Measurements from ENCODE around the gene TELO2. TPM values are rescaled to one million over a fixed set of nuclear protein-coding genes. Genes with fewer than 3 reads are reported as not detected.

TELO2 gene
- total RNA-seq, 1 donor from 2014 or later: 110 TPM

- H3K4me3 ChIP-seq: no peak overlapping the region
- peaks cover 77 to 97% of the 10 kb centered on the region in 2 donors for H3K36me3 ChIP-seq
- intact Hi-C loops (cut with DNase I): no loop called here
- DNase-seq (ENCODE audit: low spot score in 2 of 2): no peak
- H3K4me1 ChIP-seq: no peaks in the 10 kb centered on the region
- H3K27ac ChIP-seq: no peak overlapping the region
- H3K27me3 ChIP-seq: no peaks in the 10 kb centered on the region
- H3K9me3 ChIP-seq: no peaks in the 10 kb centered on the region
- TF ChIP-seq, protein P1, sequence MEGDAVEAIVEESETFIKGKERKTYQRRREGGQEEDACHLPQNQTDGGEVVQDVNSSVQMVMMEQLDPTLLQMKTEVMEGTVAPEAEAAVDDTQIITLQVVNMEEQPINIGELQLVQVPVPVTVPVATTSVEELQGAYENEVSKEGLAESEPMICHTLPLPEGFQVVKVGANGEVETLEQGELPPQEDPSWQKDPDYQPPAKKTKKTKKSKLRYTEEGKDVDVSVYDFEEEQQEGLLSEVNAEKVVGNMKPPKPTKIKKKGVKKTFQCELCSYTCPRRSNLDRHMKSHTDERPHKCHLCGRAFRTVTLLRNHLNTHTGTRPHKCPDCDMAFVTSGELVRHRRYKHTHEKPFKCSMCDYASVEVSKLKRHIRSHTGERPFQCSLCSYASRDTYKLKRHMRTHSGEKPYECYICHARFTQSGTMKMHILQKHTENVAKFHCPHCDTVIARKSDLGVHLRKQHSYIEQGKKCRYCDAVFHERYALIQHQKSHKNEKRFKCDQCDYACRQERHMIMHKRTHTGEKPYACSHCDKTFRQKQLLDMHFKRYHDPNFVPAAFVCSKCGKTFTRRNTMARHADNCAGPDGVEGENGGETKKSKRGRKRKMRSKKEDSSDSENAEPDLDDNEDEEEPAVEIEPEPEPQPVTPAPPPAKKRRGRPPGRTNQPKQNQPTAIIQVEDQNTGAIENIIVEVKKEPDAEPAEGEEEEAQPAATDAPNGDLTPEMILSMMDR (IDR thresholded peaks at IDR 0.05): no peak
Measured at GRCh38 chr16:1450218-1450617, 42.9 kb upstream of the TELO2 start.

DNA sequence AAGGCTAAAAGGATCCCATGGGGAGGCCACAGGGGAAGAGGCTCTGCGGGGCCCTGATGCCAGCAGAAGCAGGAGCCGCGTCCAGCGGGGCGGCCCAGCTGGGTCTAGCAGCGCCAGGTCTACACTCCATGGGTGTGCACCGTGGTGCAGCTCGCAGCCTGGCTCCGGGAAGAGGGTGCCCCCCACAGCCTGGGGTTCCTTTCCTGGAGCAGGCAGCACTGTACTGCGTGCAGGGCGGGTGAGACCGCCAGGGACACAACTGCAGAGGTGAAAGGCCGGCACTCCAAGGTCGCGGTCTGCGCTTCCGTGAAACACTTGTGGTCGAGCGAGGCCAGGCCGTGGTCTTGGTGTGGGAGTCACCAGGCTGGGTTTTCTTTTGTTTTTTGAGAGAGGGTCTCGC lies 42.3 kb upstream of the TELO2 start:
- H3K9me3 ChIP-seq: no peaks in the 10 kb centered on the region
- intact Hi-C loops (cut with DNase I): no loop called here
- peaks cover 83 to 100% of the 10 kb centered on the region in 2 donors for H3K36me3 ChIP-seq
- no peak for DNase-seq (ENCODE audit: low spot score in 2 of 2)
- no peaks in the 10 kb centered on the region for H3K4me1 ChIP-seq
- TF ChIP-seq, protein P1 (IDR thresholded peaks at IDR 0.05): no peak
- H3K27ac ChIP-seq: no peak overlapping the region
- no peaks in the 10 kb centered on the region for H3K27me3 ChIP-seq
- no peak overlapping the region for H3K4me3 ChIP-seq

- Histone ChIP-seq H3K4me3 (no peak overlapping the region), H3K4me1 (no peaks in the 10 kb centered on the region), H3K27ac (no peak overlapping the region), H3K36me3 (peaks cover 83 to 94% of the 10 kb centered on the region in 2 donors), H3K9me3 (no peaks in the 10 kb centered on the region), H3K27me3 (no peaks in the 10 kb centered on the region)
- intact Hi-C loops (cut with DNase I): no loop called here
- no peak for DNase-seq (ENCODE audit: low spot score in 2 of 2)
- TF ChIP-seq, protein P1 (IDR thresholded peaks at IDR 0.05): no peak
Measured at GRCh38 chr16:1451702-1452392, 41.3 kb upstream of the TELO2 start.

DNA sequence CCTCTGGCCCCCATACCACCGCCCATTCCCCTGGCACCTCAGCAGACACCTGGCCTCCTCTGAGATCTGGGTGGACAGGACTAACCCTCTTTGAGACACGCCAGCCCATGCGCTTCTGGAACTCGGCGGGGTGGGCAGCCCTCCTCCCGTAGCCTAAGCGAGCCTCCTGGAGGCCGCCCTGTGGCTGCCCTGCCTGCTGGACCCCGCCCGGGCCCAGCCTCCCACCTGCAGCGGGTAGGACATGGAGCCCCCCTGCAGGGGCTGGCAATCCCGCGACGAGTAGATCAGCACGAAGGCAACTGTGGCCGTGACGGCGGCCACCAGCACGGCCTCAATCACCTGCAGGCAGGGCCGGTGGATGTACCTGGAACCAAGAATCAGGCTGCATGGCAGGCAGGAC lies 40.6 kb upstream of the TELO2 start:
- H3K27ac ChIP-seq: no peak overlapping the region
- DNase-seq (ENCODE audit: low spot score in 2 of 2): no peak
- intact Hi-C loops (cut with DNase I): no loop called here
- no peaks in the 10 kb centered on the region for H3K4me1 ChIP-seq
- peaks cover 82 to 92% of the 10 kb centered on the region in 2 donors for H3K36me3 ChIP-seq
- H3K4me3 ChIP-seq: no peak overlapping the region
- no peaks in the 10 kb centered on the region for H3K27me3 ChIP-seq
- H3K9me3 ChIP-seq: no peaks in the 10 kb centered on the region
- TF ChIP-seq, protein P1 (IDR thresholded peaks at IDR 0.05): no peak

GRCh38 chr16:1453316-1453715 lies 39.8 kb upstream of the TELO2 start:
- intact Hi-C loops (cut with DNase I): no loop called here
- peaks cover 81 to 90% of the 10 kb centered on the region in 2 donors for H3K36me3 ChIP-seq
- TF ChIP-seq, protein P1 (IDR thresholded peaks at IDR 0.05): no peak

More at GRCh38 chr16:1453316-1453715, 39.8 kb upstream of the TELO2 start:
- H3K4me1 ChIP-seq: no peaks in the 10 kb centered on the region
- no peak overlapping the region for H3K27ac ChIP-seq
- no peaks in the 10 kb centered on the region for H3K27me3 ChIP-seq
- no peak overlapping the region for H3K4me3 ChIP-seq
- H3K9me3 ChIP-seq: no peaks in the 10 kb centered on the region
- no peak for DNase-seq (ENCODE audit: low spot score in 2 of 2)
